ENCODE data around the gene OBSL1.

- no peak for TF ChIP-seq CTCF (IDR thresholded peaks at IDR 0.05)
- no peak for TF ChIP-seq POLR2A (IDR thresholded peaks at IDR 0.05)
These were observed 4.5 kb upstream of the OBSL1 start for GRCh38 chr2:219575566-219576504.

Data from suprapubic skin (tissue), 3 donors.